ENCODE measurements around the gene ALDH8A1. TPM values are rescaled to one million over a fixed set of nuclear protein-coding genes. Genes with fewer than 3 reads are reported as not detected.

ALDH8A1 gene
- total RNA-seq, 2 donors from 2014 or later = 1.2 to 4.4 TPM

GRCh38 chr6:134883314-134883713 lies 66.6 kb downstream of the ALDH8A1 start:
- no peaks in the 10 kb centered on the region for H3K4me1 Mint-ChIP-seq
- peaks cover 22% of the 10 kb centered on the region for H3K27me3 Mint-ChIP-seq
- ATAC-seq (replicated peaks) = no peak
- H3K9me3 Mint-ChIP-seq = no peaks in the 10 kb centered on the region
- no peak overlapping the region for H3K27ac Mint-ChIP-seq
- no peaks in the 10 kb centered on the region for H3K36me3 Mint-ChIP-seq (ENCODE audit: low read depth)
- H3K4me3 Mint-ChIP-seq = no peak overlapping the region

- H3K36me3 Mint-ChIP-seq (ENCODE audit: low read depth) = no peaks in the 10 kb centered on the region
- no peaks in the 10 kb centered on the region for H3K9me3 Mint-ChIP-seq
- ATAC-seq (replicated peaks) = no peak
- H3K4me1 Mint-ChIP-seq = no peaks in the 10 kb centered on the region
- no peak overlapping the region for H3K27ac Mint-ChIP-seq
- no peak overlapping the region for H3K4me3 Mint-ChIP-seq
- H3K27me3 Mint-ChIP-seq = peaks cover 20% of the 10 kb centered on the region
Observed at GRCh38 chr6:134882426-134883038, 67.4 kb downstream of the ALDH8A1 start.

- H3K36me3 Mint-ChIP-seq (ENCODE audit: low read depth) = no peaks in the 10 kb centered on the region
- H3K4me1 Mint-ChIP-seq = no peaks in the 10 kb centered on the region
- no peak overlapping the region for H3K27ac Mint-ChIP-seq
- H3K4me3 Mint-ChIP-seq = no peak overlapping the region
- H3K9me3 Mint-ChIP-seq = no peaks in the 10 kb centered on the region
- peaks cover 12% of the 10 kb centered on the region for H3K27me3 Mint-ChIP-seq
- ATAC-seq (replicated peaks) = no peak
Observed at GRCh38 chr6:134880487-134881190, 69.3 kb downstream of the ALDH8A1 start.

- no peaks in the 10 kb centered on the region for H3K9me3 Mint-ChIP-seq
- peaks cover 8% of the 10 kb centered on the region for H3K4me1 Mint-ChIP-seq
- H3K36me3 Mint-ChIP-seq (ENCODE audit: low read depth) = no peaks in the 10 kb centered on the region
- no peak overlapping the region for H3K4me3 Mint-ChIP-seq
- no peak overlapping the region for H3K27ac Mint-ChIP-seq
- no peaks in the 10 kb centered on the region for H3K27me3 Mint-ChIP-seq
- no peak for ATAC-seq (replicated peaks)
Observed at GRCh38 chr6:134878136-134878535, 71.8 kb downstream of the ALDH8A1 start.

GRCh38 chr6:134875367-134875766 lies 74.5 kb downstream of the ALDH8A1 start:
- Mint-ChIP-seq H3K27me3 (no peaks in the 10 kb centered on the region), H3K4me3 (no peak overlapping the region), H3K27ac (no peak overlapping the region), H3K4me1 (peaks cover 16% of the 10 kb centered on the region), H3K36me3 (ENCODE audit: low read depth) (no peaks in the 10 kb centered on the region), H3K9me3 (no peaks in the 10 kb centered on the region)
- ATAC-seq (replicated peaks) = no peak

GRCh38 chr6:134873500-134874388 lies 76.2 kb downstream of the ALDH8A1 start:
- Mint-ChIP-seq H3K4me1 (peaks cover 16% of the 10 kb centered on the region), H3K4me3 (peak overlapping the region; percentile 51), H3K27me3 (no peaks in the 10 kb centered on the region), H3K36me3 (ENCODE audit: low read depth) (no peaks in the 10 kb centered on the region), H3K9me3 (no peaks in the 10 kb centered on the region), H3K27ac (no peak overlapping the region)
- ATAC-seq (replicated peaks) = peak; percentile 55

GRCh38 chr6:134870677-134871498 lies 79.0 kb downstream of the ALDH8A1 start:
- Mint-ChIP-seq H3K9me3 (no peaks in the 10 kb centered on the region), H3K4me3 (no peak overlapping the region), H3K36me3 (ENCODE audit: low read depth) (no peaks in the 10 kb centered on the region), H3K27ac (no peak overlapping the region), H3K27me3 (no peaks in the 10 kb centered on the region), H3K4me1 (peaks cover 16% of the 10 kb centered on the region)
- no peak for ATAC-seq (replicated peaks)

GRCh38 chr6:134868812-134869211 lies 81.1 kb downstream of the ALDH8A1 start:
- Mint-ChIP-seq H3K27me3 (no peaks in the 10 kb centered on the region), H3K4me1 (peaks cover 15% of the 10 kb centered on the region), H3K36me3 (ENCODE audit: low read depth) (no peaks in the 10 kb centered on the region), H3K4me3 (no peak overlapping the region), H3K27ac (no peak overlapping the region), H3K9me3 (no peaks in the 10 kb centered on the region)
- no peak for ATAC-seq (replicated peaks)

Other genes starting within 250 kb of the ALDH8A1 start
- 100 to 1,000 TPM; 149 to 167 TPM for gene HBS1L, start 104.7 kb upstream of the ALDH8A1 start, total RNA-seq
- 10 to 100 TPM; 29.9 to 81.5 TPM for gene MYB, start 231.2 kb upstream of the ALDH8A1 start, total RNA-seq